OCI-LY7 (cell line): ENCODE measurements around the gene B3GALT2.

Experiments
- EZH2phosphoT487 ChIP-seq: fragments of 200-600 bp; sonication (generic); IDR thresholded peaks from 2 replicates; pipeline ENCODE4 v1.6.1; 2018; ENCODE audit warnings: low read depth, borderline replicate concordance, mild to moderate bottlenecking, mixed run types, antibody characterized with exemption, low read length, moderate library complexity, mixed read lengths
- TF ChIP-seq, protein P1 (sequence below): fragments of 200-600 bp; sonication (generic); conservative IDR thresholded peaks from 2 replicates; pipeline ENCODE4 v1.5.1; 2014; ENCODE audit warnings: mild to moderate bottlenecking, antibody characterized with exemption, low read length, moderate library complexity, mixed read lengths

DNA sequence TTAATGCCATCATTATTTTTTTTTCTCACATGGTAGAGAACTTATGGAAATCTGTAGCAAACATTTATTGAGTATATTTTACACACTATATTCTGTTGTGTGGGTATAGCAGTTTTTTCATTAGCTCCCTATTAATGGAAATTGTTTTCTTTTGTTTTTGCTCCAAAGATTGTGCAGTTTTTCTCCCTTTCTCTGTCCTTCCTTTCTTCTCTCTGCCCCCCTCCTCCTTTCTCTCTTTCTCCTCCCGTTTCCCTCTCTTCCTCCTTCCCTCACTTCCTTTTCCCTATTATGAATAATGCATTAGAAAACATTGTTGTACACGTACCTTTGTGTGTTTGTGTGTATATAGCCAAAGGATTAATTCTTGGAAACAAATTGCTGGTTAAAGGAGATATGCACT is 44.0 kb downstream of the B3GALT2 start:
- TF ChIP-seq, protein P1, sequence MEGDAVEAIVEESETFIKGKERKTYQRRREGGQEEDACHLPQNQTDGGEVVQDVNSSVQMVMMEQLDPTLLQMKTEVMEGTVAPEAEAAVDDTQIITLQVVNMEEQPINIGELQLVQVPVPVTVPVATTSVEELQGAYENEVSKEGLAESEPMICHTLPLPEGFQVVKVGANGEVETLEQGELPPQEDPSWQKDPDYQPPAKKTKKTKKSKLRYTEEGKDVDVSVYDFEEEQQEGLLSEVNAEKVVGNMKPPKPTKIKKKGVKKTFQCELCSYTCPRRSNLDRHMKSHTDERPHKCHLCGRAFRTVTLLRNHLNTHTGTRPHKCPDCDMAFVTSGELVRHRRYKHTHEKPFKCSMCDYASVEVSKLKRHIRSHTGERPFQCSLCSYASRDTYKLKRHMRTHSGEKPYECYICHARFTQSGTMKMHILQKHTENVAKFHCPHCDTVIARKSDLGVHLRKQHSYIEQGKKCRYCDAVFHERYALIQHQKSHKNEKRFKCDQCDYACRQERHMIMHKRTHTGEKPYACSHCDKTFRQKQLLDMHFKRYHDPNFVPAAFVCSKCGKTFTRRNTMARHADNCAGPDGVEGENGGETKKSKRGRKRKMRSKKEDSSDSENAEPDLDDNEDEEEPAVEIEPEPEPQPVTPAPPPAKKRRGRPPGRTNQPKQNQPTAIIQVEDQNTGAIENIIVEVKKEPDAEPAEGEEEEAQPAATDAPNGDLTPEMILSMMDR = no peak
- no peak for TF ChIP-seq EZH2phosphoT487
